NCI-H748 (cell line): ENCODE measurements around the gene MEMO1.
"Not testable (repeated sequence)": the region's sequence is repeated elsewhere in the genome, so short reads cannot be mapped to it uniquely, and the experiment has no call there.

Experiments
- DNase-seq: peaks from one replicate; lab custom pipeline; 2025; ENCODE audit not compliant: unreplicated experiment; lab: John Stamatoyannopoulos, UW

Gene MEMO1

GRCh38 chr2:31919499-31919898, 91.3 kb downstream of the MEMO1 start:
- no peak for DNase-seq

GRCh38 chr2:31909661-31910060, 101.1 kb downstream of the MEMO1 start:
- no peak for DNase-seq

GRCh38 chr2:31907491-31907890, 103.3 kb downstream of the MEMO1 start:
- not testable (repeated sequence) for DNase-seq

GRCh38 chr2:31903109-31903780, 107.6 kb downstream of the MEMO1 start:
- no peak for DNase-seq

- DNase-seq, result no peak
Observed at GRCh38 chr2:31901900-31902299, 108.9 kb downstream of the MEMO1 start.

- DNase-seq, result not testable (repeated sequence)
Observed at GRCh38 chr2:31900156-31900555, 110.7 kb downstream of the MEMO1 start.

- not testable (repeated sequence) for DNase-seq
Observed at GRCh38 chr2:31898346-31898745, 112.5 kb downstream of the MEMO1 start.

- DNase-seq, result not testable (repeated sequence)
Observed at GRCh38 chr2:31897340-31897739, 113.5 kb downstream of the MEMO1 start.

- DNase-seq, result no peak
Observed at GRCh38 chr2:31896293-31896692, 114.5 kb downstream of the MEMO1 start.

GRCh38 chr2:31894656-31895055, 116.2 kb downstream of the MEMO1 start:
- no peak for DNase-seq

GRCh38 chr2:31893094-31893493, 117.7 kb downstream of the MEMO1 start:
- no peak for DNase-seq

- no peak for DNase-seq
Observed at GRCh38 chr2:31889044-31889443, 121.8 kb downstream of the MEMO1 start.

- DNase-seq, result no peak
Observed at GRCh38 chr2:31888550-31888949, 122.3 kb downstream of the MEMO1 start.

- no peak for DNase-seq
Observed at GRCh38 chr2:31886700-31887099, 124.1 kb downstream of the MEMO1 start.

- DNase-seq, result no peak
Observed at GRCh38 chr2:31877008-31877407, 133.8 kb downstream of the MEMO1 start.

GRCh38 chr2:31874071-31874470, 136.7 kb downstream of the MEMO1 start:
- no peak for DNase-seq

- no peak for DNase-seq
Observed at GRCh38 chr2:31865215-31865614, 145.6 kb downstream of the MEMO1 start.

- DNase-seq, result no peak
Observed at GRCh38 chr2:31863867-31864266, 146.9 kb downstream of the MEMO1 start.

GRCh38 chr2:31863015-31863656, 147.7 kb downstream of the MEMO1 start:
- DNase-seq, result not testable (repeated sequence)

GRCh38 chr2:31859959-31860358, 150.8 kb downstream of the MEMO1 start:
- DNase-seq, result no peak

GRCh38 chr2:31853521-31853920, 157.3 kb downstream of the MEMO1 start:
- DNase-seq, result no peak

GRCh38 chr2:31842150-31842549, 168.7 kb downstream of the MEMO1 start:
- not testable (repeated sequence) for DNase-seq

GRCh38 chr2:31835450-31835849, 175.4 kb downstream of the MEMO1 start:
- no peak for DNase-seq
